Adrenal gland (tissue), 5 donors: Measurements from ENCODE around the gene CENPU.

Experiments used
- POLR2A ChIP-seq, 2 donors: fragments of 450-650 bp; IDR thresholded peaks; one replicate each; pipeline ENCODE4 v1.6.1; 2017; ENCODE audit warnings: antibody characterized with exemption in 2 of 2, mild to moderate bottlenecking in 2 of 2, moderate library complexity in 1 of 2
- TF ChIP-seq, protein P1 (sequence below), 6 experiments: fragments of 450-650 bp in 4 of 6; fragments of 200-600 bp in 2 of 6; sonication (generic) in 1 of 6; IDR thresholded peaks; 1 replicate in 5 of 6; 2 replicates in 1 of 6; pipeline versions ENCODE4 v1.5.1 to v1.8.0; 2016 to 2021; ENCODE audit warnings: antibody characterized with exemption in 6 of 6, mild to moderate bottlenecking in 2 of 6, moderate library complexity in 1 of 6
- donor health status: DM: no; HTN: no; CAD: no.

DNA sequence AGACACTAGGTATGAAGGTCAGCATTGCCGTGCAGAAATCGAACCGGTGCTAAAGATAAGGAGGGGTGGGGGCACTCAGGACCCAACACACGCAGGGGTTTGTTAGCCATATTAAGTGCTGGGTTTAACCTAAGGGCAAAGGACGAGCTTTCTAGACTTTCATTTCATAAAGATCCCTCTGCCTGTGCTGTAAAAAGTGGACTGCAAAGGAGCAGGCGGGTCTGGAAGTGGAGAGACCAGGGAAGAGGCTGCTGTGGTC is 85.9 kb downstream of the CENPU start:
- TF ChIP-seq, protein P1, sequence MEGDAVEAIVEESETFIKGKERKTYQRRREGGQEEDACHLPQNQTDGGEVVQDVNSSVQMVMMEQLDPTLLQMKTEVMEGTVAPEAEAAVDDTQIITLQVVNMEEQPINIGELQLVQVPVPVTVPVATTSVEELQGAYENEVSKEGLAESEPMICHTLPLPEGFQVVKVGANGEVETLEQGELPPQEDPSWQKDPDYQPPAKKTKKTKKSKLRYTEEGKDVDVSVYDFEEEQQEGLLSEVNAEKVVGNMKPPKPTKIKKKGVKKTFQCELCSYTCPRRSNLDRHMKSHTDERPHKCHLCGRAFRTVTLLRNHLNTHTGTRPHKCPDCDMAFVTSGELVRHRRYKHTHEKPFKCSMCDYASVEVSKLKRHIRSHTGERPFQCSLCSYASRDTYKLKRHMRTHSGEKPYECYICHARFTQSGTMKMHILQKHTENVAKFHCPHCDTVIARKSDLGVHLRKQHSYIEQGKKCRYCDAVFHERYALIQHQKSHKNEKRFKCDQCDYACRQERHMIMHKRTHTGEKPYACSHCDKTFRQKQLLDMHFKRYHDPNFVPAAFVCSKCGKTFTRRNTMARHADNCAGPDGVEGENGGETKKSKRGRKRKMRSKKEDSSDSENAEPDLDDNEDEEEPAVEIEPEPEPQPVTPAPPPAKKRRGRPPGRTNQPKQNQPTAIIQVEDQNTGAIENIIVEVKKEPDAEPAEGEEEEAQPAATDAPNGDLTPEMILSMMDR (IDR thresholded peaks at IDR 0.05): no peak
- TF ChIP-seq POLR2A (IDR thresholded peaks at IDR 0.05): no peak
